Cortex of kidney (tissue), 1 donor: Measurements from ENCODE around the gene UGT2B15.
"Not testable (repeated sequence)": the region's sequence is repeated elsewhere in the genome, so short reads cannot be mapped to it uniquely, and the experiment has no call there.

ENCODE experiments used
- DNase-seq: peaks from one replicate; lab custom pipeline; 2025; lab: John Stamatoyannopoulos, UW

Gene UGT2B15

DNA sequence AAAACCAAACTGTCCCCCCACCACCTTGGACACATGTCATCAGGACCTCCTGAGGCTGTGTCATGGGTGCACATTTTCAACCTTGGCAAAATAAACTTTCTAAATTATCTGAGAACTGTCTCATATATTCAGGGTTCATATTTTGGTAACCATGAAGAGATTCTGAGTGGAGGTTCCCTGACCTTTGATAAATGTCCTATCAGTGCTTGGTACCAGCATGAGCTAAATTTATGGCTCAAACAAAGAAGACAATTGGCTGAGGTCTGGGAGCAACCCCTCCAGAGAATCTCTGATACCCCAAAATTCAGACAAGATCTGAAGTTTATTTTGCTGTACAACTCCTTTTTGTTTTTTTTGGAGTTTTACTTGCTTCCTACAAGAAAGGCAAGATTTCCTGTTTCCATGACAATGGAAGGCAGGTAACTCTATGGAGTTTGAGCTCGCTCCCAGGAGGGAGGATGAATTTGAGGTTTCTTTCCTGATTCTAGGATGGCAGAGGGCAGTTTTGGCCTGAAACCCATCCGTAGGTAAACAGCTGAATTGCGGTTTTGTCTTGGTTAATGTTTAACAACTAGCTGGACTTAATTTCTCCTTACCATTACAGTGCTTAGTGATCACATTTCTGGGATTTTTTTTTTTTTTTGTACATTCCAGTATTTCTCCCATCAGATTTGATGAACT, 14.5 kb downstream of the UGT2B15 start:
- no peak for DNase-seq

DNA sequence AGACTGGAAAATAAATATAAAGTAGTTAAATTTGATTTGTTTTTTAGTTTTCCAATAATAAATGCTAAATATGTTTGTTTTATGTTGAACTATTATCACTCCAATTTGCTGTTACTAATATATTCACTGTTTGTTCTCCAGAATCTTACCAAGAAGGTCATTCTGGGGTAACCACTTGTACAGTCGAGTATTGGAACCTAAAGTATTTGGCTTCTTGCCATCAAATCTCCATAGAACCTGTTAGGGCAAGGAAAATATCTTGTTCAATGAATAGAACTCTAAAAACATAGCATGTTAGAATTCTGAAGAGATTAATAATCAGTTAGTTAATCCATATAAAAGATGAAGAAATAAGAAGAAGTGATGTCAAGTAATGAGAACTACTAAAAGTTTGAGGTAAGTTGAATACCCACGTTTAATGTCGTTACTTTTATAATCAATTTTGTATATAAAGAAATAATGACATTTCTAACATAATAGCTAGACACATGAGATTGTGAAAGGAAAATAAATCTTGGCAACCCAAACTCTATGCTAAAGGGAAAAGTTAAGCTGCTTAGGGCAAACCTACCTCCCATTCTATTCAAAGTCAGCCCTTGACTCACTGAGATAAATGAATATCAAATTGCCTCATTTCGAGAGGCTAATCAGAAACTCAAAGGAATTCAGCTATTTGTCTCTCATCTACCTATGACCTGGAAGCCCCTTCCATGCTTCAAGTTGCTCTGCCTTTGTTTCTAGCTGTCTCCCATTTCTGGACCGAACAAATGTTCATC, 15.3 kb downstream of the UGT2B15 start:
- DNase-seq: no peak

DNA sequence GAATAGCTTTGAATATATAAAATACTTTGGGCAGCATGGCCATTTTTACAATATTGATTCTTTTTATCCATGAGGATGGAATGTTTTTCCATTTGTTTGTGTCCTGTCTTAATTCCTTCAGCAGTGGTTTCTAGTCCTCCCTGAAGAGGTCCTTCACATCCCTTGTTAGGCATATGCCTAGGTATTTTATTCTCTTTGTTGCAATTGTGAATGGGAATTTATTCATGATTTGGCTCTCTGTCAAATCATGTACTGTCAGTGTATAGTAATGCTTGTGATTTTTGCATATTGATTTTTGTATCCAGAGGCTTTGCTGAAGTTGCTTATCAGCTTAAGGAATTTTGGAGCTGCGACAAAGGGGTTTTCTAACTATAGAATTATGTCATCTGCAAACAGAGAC, 18.5 kb downstream of the UGT2B15 start:
- no peak for DNase-seq

DNA sequence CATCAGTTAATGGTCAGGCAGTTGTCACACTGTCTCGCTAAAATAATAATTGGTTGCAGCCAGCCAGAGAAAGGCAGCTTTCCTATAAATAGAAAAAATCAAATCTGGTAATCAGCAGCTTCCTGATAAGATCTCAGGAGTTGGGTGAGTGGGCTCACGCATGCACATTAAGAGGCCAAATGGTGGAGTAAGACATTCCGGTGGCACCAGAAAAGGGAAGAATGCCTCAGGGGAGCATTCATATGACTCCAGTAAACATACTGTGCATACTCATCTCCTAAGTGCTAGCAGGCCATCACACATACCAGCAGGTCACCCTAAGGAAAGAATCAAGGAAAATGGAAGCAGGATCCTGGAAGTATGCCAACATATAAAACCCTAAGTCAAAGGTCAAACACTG, 40.1 kb downstream of the UGT2B15 start:
- no peak for DNase-seq

DNA sequence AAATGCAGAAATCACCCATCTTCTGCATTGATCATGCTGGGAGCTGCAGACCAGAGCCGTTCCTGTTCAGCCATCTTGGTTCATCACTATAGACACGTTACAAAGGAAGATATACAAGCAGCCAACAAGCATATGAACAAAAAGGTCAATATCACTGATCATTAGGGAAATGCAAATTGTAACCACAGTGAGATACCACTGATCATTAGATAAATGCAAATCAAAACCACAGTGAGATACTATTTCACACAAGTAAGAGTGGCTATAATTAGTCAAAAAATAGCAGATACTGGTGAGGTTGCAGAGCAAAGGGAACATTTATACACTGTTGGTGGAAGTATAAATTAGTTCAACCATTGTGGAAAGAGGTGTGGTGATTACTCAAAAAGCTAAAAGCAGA, 47.7 kb downstream of the UGT2B15 start:
- not testable (repeated sequence) for DNase-seq

DNA sequence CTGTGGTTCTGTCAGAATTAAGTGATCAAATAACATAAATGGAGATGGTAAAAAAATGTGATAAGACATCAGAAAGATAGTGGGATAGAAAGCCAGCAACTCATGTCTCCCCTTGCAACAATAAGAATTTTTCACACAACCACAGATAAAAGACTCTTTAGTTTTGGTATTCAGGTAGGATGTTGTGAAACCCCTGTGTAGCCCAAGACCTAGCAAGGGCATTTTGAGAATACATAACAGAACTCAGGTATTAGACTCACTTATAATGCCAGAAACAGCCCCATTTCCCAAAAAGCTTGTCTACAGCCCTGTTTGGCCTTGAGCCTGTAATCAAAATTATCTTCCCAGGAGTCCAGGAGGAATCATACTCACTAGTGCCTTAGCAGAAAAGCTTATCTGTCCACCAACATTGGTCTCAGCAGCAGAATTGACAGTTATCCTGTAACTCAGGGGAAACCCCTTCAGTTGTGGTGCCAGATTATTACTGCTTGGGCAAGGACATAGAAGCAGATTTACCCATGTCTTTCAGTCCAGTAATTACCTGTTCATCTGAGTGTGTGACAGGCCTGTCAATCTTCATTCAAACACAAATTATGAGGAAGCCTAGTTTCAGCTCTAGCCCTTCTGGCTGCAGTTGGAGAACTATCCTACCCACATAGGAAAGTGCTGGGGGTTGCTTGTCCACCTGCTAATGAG, 53.3 kb downstream of the UGT2B15 start:
- DNase-seq: no peak

DNA sequence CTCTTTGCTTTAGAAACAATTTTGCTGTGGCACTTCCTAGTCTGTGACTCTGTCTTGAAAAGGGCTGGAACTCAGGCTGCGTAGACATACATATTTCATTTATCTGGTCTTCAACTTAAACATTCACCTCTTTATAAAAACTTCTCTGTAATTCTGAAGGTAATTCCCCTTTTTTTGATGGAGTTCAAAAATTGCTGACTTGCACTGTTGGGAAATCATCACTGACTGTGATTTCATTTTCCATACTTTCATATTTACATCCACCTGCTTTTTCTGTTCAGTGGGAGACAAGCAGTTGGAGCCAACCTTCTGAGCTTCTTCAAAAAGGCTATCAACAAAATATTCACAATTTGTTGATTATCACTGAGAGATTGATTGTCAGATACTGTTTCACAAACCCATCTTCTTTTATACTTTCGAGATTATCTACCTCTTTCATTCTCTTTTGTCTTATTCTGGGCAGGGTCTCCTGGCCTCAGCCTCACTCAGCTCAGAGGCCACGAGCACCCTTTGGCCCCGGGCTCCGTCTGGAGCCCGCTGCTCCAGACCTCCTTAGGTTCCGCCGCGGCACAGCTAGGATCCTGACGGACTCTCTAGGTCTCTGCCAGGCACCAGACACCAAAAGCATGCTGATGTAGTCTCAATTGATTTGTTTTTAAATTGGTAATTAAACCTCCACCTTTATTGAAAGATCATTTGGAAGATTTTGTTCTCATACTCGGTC, 54.6 kb downstream of the UGT2B15 start:
- DNase-seq: no peak

DNA sequence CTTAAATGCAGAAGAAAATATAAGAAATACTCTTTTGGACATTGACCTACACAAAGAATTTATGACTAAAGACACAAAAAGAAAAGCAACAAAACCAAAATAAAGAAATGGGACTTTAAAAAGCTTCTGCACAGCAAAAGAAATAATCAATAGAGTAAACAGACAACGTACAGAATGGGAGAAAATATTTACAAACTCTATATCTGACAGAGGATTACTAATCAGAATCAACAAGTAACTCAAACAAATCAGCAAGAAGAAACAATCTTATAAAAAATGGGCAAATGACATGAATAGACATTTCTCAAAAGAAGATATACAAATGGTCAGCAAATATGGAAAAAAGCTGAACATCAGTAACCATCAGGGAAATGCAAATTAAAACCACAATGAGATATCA, 56.7 kb downstream of the UGT2B15 start:
- no peak for DNase-seq

DNA sequence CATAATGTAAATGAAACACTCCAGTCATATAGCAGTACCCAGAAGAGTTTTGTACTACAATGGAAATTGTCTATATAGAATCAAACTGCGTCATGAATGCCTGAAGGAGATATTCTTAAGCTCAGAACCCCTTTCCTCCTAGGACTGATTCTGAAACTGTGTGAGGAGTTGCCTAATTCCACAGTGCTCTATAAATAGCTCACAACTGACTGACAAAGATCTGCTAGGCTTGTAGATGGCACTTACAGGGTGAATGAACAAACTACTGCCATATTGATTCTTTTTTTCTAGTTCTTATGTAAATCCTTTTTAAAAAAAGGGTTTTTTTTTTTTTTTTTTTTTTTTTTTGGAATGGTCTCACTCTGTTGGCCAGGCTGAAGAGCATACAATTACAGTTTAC, 64.2 kb downstream of the UGT2B15 start:
- no peak for DNase-seq

DNA sequence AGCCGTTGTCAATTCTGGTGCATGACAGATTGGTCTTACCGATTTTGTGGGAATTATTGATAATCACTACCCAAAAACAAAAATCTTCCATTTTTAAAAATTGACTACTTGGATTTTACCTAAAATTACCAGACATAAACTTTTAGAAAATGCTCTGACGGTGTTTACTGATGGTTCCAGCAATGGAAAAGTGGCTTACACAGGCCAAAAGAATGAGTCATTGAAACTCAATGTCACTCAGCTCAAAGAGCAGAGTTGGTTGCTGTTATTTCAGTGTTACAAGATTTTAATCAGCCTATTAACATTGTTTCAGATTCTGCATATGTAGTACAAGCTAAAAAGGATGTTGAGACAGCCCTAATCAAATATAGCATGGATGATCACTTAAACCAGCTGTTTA, 71.3 kb downstream of the UGT2B15 start:
- DNase-seq: no peak

DNA sequence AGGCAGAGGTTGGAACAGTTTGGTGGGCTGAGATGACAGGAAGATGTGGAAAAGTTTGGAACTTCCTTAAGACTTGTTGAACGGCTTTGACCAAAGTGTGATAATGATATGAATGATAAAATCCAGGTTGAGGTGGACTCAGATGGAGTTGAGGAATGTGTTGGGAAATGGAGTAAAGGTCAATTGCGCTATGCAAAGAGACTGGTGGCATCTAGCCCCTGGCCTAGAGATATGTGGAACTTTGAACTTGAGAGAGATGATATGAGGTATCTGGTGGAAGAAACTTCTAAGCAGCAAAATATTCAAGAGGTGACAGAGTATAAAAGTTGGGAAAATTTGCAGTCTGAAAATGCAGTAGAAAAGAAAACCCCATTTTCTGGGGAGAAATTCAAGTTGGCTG, 73.0 kb downstream of the UGT2B15 start:
- DNase-seq: no peak
